Measurements from ENCODE around the gene SLCO2A1.

GRCh38 chr3:134068429-134068828 lies 38.7 kb upstream of the SLCO2A1 start:
- TF ChIP-seq POLR2A (IDR thresholded peaks at IDR 0.05): no peak
- TF ChIP-seq, protein P1, sequence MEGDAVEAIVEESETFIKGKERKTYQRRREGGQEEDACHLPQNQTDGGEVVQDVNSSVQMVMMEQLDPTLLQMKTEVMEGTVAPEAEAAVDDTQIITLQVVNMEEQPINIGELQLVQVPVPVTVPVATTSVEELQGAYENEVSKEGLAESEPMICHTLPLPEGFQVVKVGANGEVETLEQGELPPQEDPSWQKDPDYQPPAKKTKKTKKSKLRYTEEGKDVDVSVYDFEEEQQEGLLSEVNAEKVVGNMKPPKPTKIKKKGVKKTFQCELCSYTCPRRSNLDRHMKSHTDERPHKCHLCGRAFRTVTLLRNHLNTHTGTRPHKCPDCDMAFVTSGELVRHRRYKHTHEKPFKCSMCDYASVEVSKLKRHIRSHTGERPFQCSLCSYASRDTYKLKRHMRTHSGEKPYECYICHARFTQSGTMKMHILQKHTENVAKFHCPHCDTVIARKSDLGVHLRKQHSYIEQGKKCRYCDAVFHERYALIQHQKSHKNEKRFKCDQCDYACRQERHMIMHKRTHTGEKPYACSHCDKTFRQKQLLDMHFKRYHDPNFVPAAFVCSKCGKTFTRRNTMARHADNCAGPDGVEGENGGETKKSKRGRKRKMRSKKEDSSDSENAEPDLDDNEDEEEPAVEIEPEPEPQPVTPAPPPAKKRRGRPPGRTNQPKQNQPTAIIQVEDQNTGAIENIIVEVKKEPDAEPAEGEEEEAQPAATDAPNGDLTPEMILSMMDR (IDR thresholded peaks at IDR 0.05): no peak
